ENCODE data around the gene EPB41.
"Not testable (repeated sequence)": the region's sequence is repeated elsewhere in the genome, so short reads cannot be mapped to it uniquely, and the experiment has no call there.

The EPB41 gene

GRCh38 chr1:29062157-29062942, 148.0 kb downstream of the EPB41 start:
- TF ChIP-seq POLR2A (IDR thresholded peaks at IDR 0.05; ENCODE audit: extremely low read depth, insufficient read length): no peak
- no peak for TF ChIP-seq MAX (IDR thresholded peaks at IDR 0.05; ENCODE audit: low read depth, low read length)
- TF ChIP-seq MYC (IDR thresholded peaks at IDR 0.05; ENCODE audit: low read depth, low read length): no peak
- no peak overlapping the region for H3K4me3 ChIP-seq (ENCODE audit: low read depth, low read length)
- DNase-seq (ENCODE audit: low read depth): no peak

- no peak for DNase-seq (ENCODE audit: low read depth)
- TF ChIP-seq POLR2A (IDR thresholded peaks at IDR 0.05; ENCODE audit: extremely low read depth, insufficient read length) (no peak), MYC (IDR thresholded peaks at IDR 0.05; ENCODE audit: low read depth, low read length) (no peak), MAX (IDR thresholded peaks at IDR 0.05; ENCODE audit: low read depth, low read length) (no peak), CTCF (IDR thresholded peaks at IDR 0.05; ENCODE audit: low read depth, low read length) (no peak)
- H3K4me3 ChIP-seq (ENCODE audit: low read depth, low read length): no peak overlapping the region
Measured at GRCh38 chr1:29064064-29064463, 149.7 kb downstream of the EPB41 start.

GRCh38 chr1:29077155-29077554, 162.8 kb downstream of the EPB41 start:
- no peak for DNase-seq (ENCODE audit: low read depth)
- H3K4me3 ChIP-seq (ENCODE audit: low read depth, low read length): no peak overlapping the region
- TF ChIP-seq CTCF (IDR thresholded peaks at IDR 0.05; ENCODE audit: low read depth, low read length) (no peak), MYC (IDR thresholded peaks at IDR 0.05; ENCODE audit: low read depth, low read length) (no peak)

- H3K4me3 ChIP-seq (ENCODE audit: low read depth, low read length); DNase-seq (ENCODE audit: low read depth): not testable (repeated sequence)
Measured at GRCh38 chr1:29079916-29080629, 165.7 kb downstream of the EPB41 start.

- no peak overlapping the region for H3K4me3 ChIP-seq (ENCODE audit: low read depth, low read length)
- TF ChIP-seq MYC (IDR thresholded peaks at IDR 0.05; ENCODE audit: low read depth, low read length): no peak
- TF ChIP-seq POLR2A (IDR thresholded peaks at IDR 0.05; ENCODE audit: extremely low read depth, insufficient read length): no peak
- TF ChIP-seq MAX (IDR thresholded peaks at IDR 0.05; ENCODE audit: low read depth, low read length): no peak
- TF ChIP-seq CTCF (IDR thresholded peaks at IDR 0.05; ENCODE audit: low read depth, low read length): no peak
- DNase-seq (ENCODE audit: low read depth): no peak
Measured at GRCh38 chr1:29081201-29081600, 166.8 kb downstream of the EPB41 start.

- no peak overlapping the region for H3K4me3 ChIP-seq (ENCODE audit: low read depth, low read length)
- DNase-seq (ENCODE audit: low read depth): no peak
- TF ChIP-seq CTCF (IDR thresholded peaks at IDR 0.05; ENCODE audit: low read depth, low read length) (no peak), MAX (IDR thresholded peaks at IDR 0.05; ENCODE audit: low read depth, low read length) (no peak), MYC (IDR thresholded peaks at IDR 0.05; ENCODE audit: low read depth, low read length) (no peak), POLR2A (IDR thresholded peaks at IDR 0.05; ENCODE audit: extremely low read depth, insufficient read length) (no peak)
Measured at GRCh38 chr1:29082519-29082918, 168.2 kb downstream of the EPB41 start.
